ENCODE results near the gene APBA2. TPM values are rescaled to one million over a fixed set of nuclear protein-coding genes. Genes with fewer than 3 reads are reported as not detected.

The APBA2 gene
- total and polyA plus RNA-seq, 7 donors = 0.06 to 0.36 (median 0.08) TPM; not detected in 2

- 80 to 81% (median 81%) methylated on average over 8 of the region's 8 CpGs for WGBS, 3 donors
- no peak for TF ChIP-seq CTCF (IDR thresholded peaks at IDR 0.05)
- Histone ChIP-seq H3K27ac (no peak overlapping the region), H3K27me3 (ENCODE audit: insufficient read depth in 3 of 3, low read length in 2 of 3) (peaks cover 0 to 2% (median 0%) of the 10 kb centered on the region in 3 donors), H3K9me3 (no peaks in the 10 kb centered on the region), H3K4me3 (no peak overlapping the region), H3K36me3 (ENCODE audit: insufficient read depth in 1 of 2, low read depth in 1 of 2) (no peaks in the 10 kb centered on the region), H3K4me1 (no peaks in the 10 kb centered on the region)
- no peak for DNase-seq
- no peak for ATAC-seq
- intact Hi-C loops (cut with DNase I) = no loop called here
Observed at GRCh38 chr15:29057856-29058255, 172.1 kb downstream of the APBA2 start.

GRCh38 chr15:29058903-29059539 lies 173.2 kb downstream of the APBA2 start:
- no peak for TF ChIP-seq CTCF (IDR thresholded peaks at IDR 0.05)
- Histone ChIP-seq H3K4me3 (no peak overlapping the region), H3K27ac (no peak overlapping the region), H3K27me3 (ENCODE audit: insufficient read depth in 3 of 3, low read length in 2 of 3) (peaks cover 0 to 2% (median 0%) of the 10 kb centered on the region in 3 donors), H3K36me3 (ENCODE audit: insufficient read depth in 1 of 2, low read depth in 1 of 2) (no peaks in the 10 kb centered on the region), H3K9me3 (no peaks in the 10 kb centered on the region), H3K4me1 (no peaks in the 10 kb centered on the region)
- no peak for ATAC-seq
- 73 to 80% (median 78%) methylated on average over 6 of the region's 6 CpGs for WGBS, 3 donors
- intact Hi-C loops (cut with DNase I) = no loop called here
- DNase-seq = no peak

- H3K4me3 ChIP-seq = no peak overlapping the region
- intact Hi-C loops (cut with DNase I) = no loop called here
- WGBS, 3 donors = 90 to 93% (median 92%) methylated on average over 16 of the region's 16 CpGs
- H3K4me1 ChIP-seq = no peaks in the 10 kb centered on the region
- no peaks in the 10 kb centered on the region for H3K9me3 ChIP-seq
- DNase-seq (no peak), ATAC-seq (no peak)
- no peak for TF ChIP-seq CTCF (IDR thresholded peaks at IDR 0.05)
- H3K36me3 ChIP-seq (ENCODE audit: insufficient read depth in 1 of 2, low read depth in 1 of 2) = no peaks in the 10 kb centered on the region
- H3K27ac ChIP-seq = no peak overlapping the region
- peaks cover 0 to 2% (median 0%) of the 10 kb centered on the region in 3 donors for H3K27me3 ChIP-seq (ENCODE audit: insufficient read depth in 3 of 3, low read length in 2 of 3)
Observed at GRCh38 chr15:29059871-29060640, 174.3 kb downstream of the APBA2 start.

- no peak for ATAC-seq
- intact Hi-C loops (cut with DNase I) = no loop called here
- no peaks in the 10 kb centered on the region for H3K9me3 ChIP-seq
- H3K27me3 ChIP-seq (ENCODE audit: insufficient read depth in 3 of 3, low read length in 2 of 3) = peaks cover 0 to under 1% (median 0%) of the 10 kb centered on the region in 3 donors
- 84 to 92% (median 89%) methylated on average over 6 of the region's 6 CpGs for WGBS, 3 donors
- DNase-seq = no peak
- no peaks in the 10 kb centered on the region for H3K4me1 ChIP-seq
- no peak overlapping the region for H3K27ac ChIP-seq
- no peak for TF ChIP-seq CTCF (IDR thresholded peaks at IDR 0.05)
- H3K4me3 ChIP-seq = no peak overlapping the region
- no peaks in the 10 kb centered on the region for H3K36me3 ChIP-seq (ENCODE audit: insufficient read depth in 1 of 2, low read depth in 1 of 2)
Observed at GRCh38 chr15:29061746-29062145, 176.0 kb downstream of the APBA2 start.

Measured in psoas muscle (tissue), 8 donors.